Duodenal mucosa (tissue), 2 donors: ENCODE data around the gene UBXN10.

Source experiments
- H3K27ac ChIP-seq: one replicate; pipeline ENCODE4 v1.7.0; 2013; ENCODE audit warnings: low read depth, low read length
- H3K27me3 ChIP-seq, 2 donors: one replicate each; pipeline ENCODE4 v1.7.0; 2013; ENCODE audit warnings: low read length in 2 of 2, control low read depth in 1 of 2; ENCODE audit not compliant: insufficient read depth in 2 of 2, control insufficient read depth in 1 of 2
- H3K36me3 ChIP-seq, 2 donors: one replicate each; pipeline ENCODE4 v1.7.0; 2013; ENCODE audit warnings: low read length in 2 of 2, control low read depth in 1 of 2; ENCODE audit not compliant: insufficient read depth in 2 of 2, control insufficient read depth in 1 of 2
- H3K4me1 ChIP-seq, 2 donors: one replicate each; pipeline ENCODE4 v1.7.0; 2013; ENCODE audit warnings: low read length in 2 of 2, control low read depth in 1 of 2; ENCODE audit not compliant: insufficient read depth in 2 of 2, control insufficient read depth in 1 of 2
- H3K4me3 ChIP-seq, 2 donors: one replicate each; pipeline ENCODE4 v1.7.0; 2013; ENCODE audit warnings: low read length in 2 of 2, low read depth in 1 of 2
- H3K9ac ChIP-seq, 2 donors: one replicate each; pipeline ENCODE4 v1.7.0; 2013; ENCODE audit warnings: low read length in 2 of 2, low read depth in 1 of 2
- H3K9me3 ChIP-seq, 2 donors: one replicate each; pipeline ENCODE4 v1.7.0; 2013; ENCODE audit warnings: low read length in 2 of 2, control low read depth in 1 of 2; ENCODE audit not compliant: control insufficient read depth in 1 of 2

UBXN10 gene

GRCh38 chr1:20142001-20142710, 43.7 kb upstream of the UBXN10 start:
- H3K4me1 ChIP-seq, result no peaks in the 10 kb centered on the region
- H3K27ac ChIP-seq, result no peak overlapping the region
- H3K9me3 ChIP-seq, result no peaks in the 10 kb centered on the region
- no peaks in the 10 kb centered on the region for H3K27me3 ChIP-seq
- no peaks in the 10 kb centered on the region for H3K36me3 ChIP-seq
- no peak overlapping the region for H3K4me3 ChIP-seq
- no peak overlapping the region for H3K9ac ChIP-seq

GRCh38 chr1:20143318-20143717, 42.6 kb upstream of the UBXN10 start:
- Histone ChIP-seq H3K4me3 (no peak overlapping the region), H3K36me3 (no peaks in the 10 kb centered on the region), H3K4me1 (no peaks in the 10 kb centered on the region), H3K9me3 (no peaks in the 10 kb centered on the region), H3K9ac (no peak overlapping the region), H3K27me3 (no peaks in the 10 kb centered on the region), H3K27ac (no peak overlapping the region)

GRCh38 chr1:20143734-20144565, 41.9 kb upstream of the UBXN10 start:
- H3K9ac ChIP-seq, result no peak overlapping the region
- H3K27ac ChIP-seq, result no peak overlapping the region
- no peaks in the 10 kb centered on the region for H3K4me1 ChIP-seq
- H3K27me3 ChIP-seq, result no peaks in the 10 kb centered on the region
- H3K4me3 ChIP-seq, result no peak overlapping the region
- H3K36me3 ChIP-seq, result no peaks in the 10 kb centered on the region
- no peaks in the 10 kb centered on the region for H3K9me3 ChIP-seq

- H3K9me3 ChIP-seq, result no peaks in the 10 kb centered on the region
- H3K4me1 ChIP-seq, result peaks cover 5 to 9% of the 10 kb centered on the region in 2 donors
- no peak overlapping the region for H3K4me3 ChIP-seq
- H3K36me3 ChIP-seq, result no peaks in the 10 kb centered on the region
- H3K27me3 ChIP-seq, result no peaks in the 10 kb centered on the region
- H3K27ac ChIP-seq, result no peak overlapping the region
- H3K9ac ChIP-seq, result no peak overlapping the region
Measured at GRCh38 chr1:20147846-20148570, 37.9 kb upstream of the UBXN10 start.

- peaks cover 6 to 9% of the 10 kb centered on the region in 2 donors for H3K4me1 ChIP-seq
- H3K36me3 ChIP-seq, result no peaks in the 10 kb centered on the region
- H3K27ac ChIP-seq, result no peak overlapping the region
- no peak overlapping the region for H3K9ac ChIP-seq
- H3K9me3 ChIP-seq, result no peaks in the 10 kb centered on the region
- H3K4me3 ChIP-seq, result no peak overlapping the region
- H3K27me3 ChIP-seq, result no peaks in the 10 kb centered on the region
Measured at GRCh38 chr1:20148571-20149500, 37.1 kb upstream of the UBXN10 start.

GRCh38 chr1:20149601-20150325, 36.1 kb upstream of the UBXN10 start:
- no peak overlapping the region for H3K4me3 ChIP-seq

GRCh38 chr1:20150326-20150705, 35.6 kb upstream of the UBXN10 start:
- no peak overlapping the region for H3K4me3 ChIP-seq
- no peak overlapping the region for H3K27ac ChIP-seq
- H3K27me3 ChIP-seq, result no peaks in the 10 kb centered on the region
- no peak overlapping the region for H3K9ac ChIP-seq
- H3K4me1 ChIP-seq, result peaks cover 12 to 13% of the 10 kb centered on the region in 2 donors
- no peaks in the 10 kb centered on the region for H3K36me3 ChIP-seq
- no peaks in the 10 kb centered on the region for H3K9me3 ChIP-seq

More at GRCh38 chr1:20149601-20150325, 36.1 kb upstream of the UBXN10 start:
- Histone ChIP-seq H3K9ac (no peak overlapping the region), H3K4me1 (peaks cover 12 to 13% of the 10 kb centered on the region in 2 donors), H3K27ac (no peak overlapping the region), H3K9me3 (no peaks in the 10 kb centered on the region), H3K36me3 (no peaks in the 10 kb centered on the region), H3K27me3 (no peaks in the 10 kb centered on the region)

- Histone ChIP-seq H3K27ac (no peak overlapping the region), H3K9me3 (no peaks in the 10 kb centered on the region), H3K4me1 (peaks cover 12 to 13% of the 10 kb centered on the region in 2 donors), H3K27me3 (no peaks in the 10 kb centered on the region), H3K9ac (no peak overlapping the region), H3K36me3 (no peaks in the 10 kb centered on the region), H3K4me3 (no peak overlapping the region)
Measured at GRCh38 chr1:20150969-20151368, 34.9 kb upstream of the UBXN10 start.
